ENCODE results near the gene POLE2.
"Not testable (repeated sequence)": the region's sequence is repeated elsewhere in the genome, so short reads cannot be mapped to it uniquely, and the experiment has no call there.

The POLE2 gene

DNA sequence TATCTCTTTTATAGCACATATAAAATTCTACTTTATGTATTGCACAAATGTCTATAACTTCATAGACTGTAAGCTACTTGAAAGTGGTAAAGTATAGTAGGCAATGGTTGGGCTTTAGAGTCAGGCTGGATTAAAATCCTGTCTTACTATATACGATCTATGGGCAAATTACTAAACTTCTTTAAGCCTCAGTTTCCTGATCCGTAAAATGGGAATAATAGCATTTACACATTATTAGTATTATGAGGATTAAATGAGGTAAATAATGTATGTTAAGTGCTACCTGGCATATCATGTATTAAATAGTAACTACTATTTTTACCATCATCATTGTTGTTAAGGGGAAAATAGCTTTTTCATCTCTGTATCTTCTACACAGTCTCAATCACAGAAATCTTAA lies 14.4 kb downstream of the POLE2 start:
- H3K4me1 ChIP-seq, result no peaks in the 10 kb centered on the region
- peaks cover 39% of the 10 kb centered on the region for H3K36me3 ChIP-seq
- no peaks in the 10 kb centered on the region for H3K9me3 ChIP-seq
- no peaks in the 10 kb centered on the region for H3K27me3 ChIP-seq
- DNase-seq, result no peak
- H3K4me3 ChIP-seq (ENCODE audit: low read depth, low read length), result no peak overlapping the region
- TF ChIP-seq CTCF (IDR thresholded peaks at IDR 0.05; ENCODE audit: low read depth, low read length), result no peak

GRCh38 chr14:49670475-49670874 lies 17.5 kb downstream of the POLE2 start:
- no peaks in the 10 kb centered on the region for H3K27me3 ChIP-seq
- peaks cover 28% of the 10 kb centered on the region for H3K36me3 ChIP-seq
- H3K4me3 ChIP-seq (ENCODE audit: low read depth, low read length), result no peak overlapping the region
- no peak for TF ChIP-seq CTCF (IDR thresholded peaks at IDR 0.05; ENCODE audit: low read depth, low read length)
- no peaks in the 10 kb centered on the region for H3K9me3 ChIP-seq
- no peak for DNase-seq
- H3K4me1 ChIP-seq, result no peaks in the 10 kb centered on the region

DNA sequence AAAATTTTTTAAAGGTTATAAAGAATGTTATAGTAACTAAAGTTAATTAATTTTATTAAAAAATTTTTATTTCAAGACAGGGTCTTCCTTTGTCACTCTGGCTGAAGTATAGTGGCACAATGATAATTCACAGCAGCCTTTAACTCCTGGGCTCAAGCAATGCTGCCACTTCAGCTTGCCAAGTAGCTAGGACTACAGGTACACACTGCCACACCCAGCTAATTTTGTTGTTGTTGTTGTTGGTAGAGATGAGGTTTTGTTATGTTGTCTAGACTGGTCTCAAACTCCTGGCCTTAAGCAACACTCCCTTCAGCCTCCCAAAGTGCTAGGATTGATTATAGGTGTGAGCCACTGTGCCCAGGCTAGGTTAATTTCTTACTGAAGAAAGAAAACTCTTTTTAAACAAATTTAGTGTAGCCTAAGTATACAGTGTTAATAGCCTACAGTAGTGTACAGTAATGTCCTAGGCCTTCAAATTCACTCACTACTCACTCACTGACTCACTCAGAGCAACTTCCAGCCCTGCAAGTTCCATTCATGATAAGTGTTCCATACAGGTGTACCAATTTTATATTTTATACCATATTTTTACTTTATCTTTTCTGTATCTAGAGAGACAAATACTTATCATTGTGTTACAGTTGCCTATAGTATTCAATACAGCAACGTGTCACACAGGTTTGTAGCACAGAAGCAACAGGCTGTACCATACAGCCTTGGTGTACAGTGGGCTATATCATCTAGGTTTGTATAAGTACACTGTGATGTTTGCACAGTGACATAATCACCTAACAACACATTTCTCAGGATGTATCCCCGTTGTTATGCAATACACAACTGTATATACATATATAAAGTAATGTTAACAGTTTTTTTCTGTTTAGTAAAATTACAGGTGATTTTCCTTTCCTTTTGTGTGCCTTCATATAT lies 28.2 kb downstream of the POLE2 start:
- H3K4me3 ChIP-seq (ENCODE audit: low read depth, low read length), result no peak overlapping the region
- no peak for TF ChIP-seq CTCF (IDR thresholded peaks at IDR 0.05; ENCODE audit: low read depth, low read length)
- DNase-seq, result no peak

GRCh38 chr14:49657500-49657899 lies 30.5 kb downstream of the POLE2 start:
- not testable (repeated sequence) for H3K4me3 ChIP-seq (ENCODE audit: low read depth, low read length); H3K27me3 ChIP-seq; H3K9me3 ChIP-seq; H3K4me1 ChIP-seq; DNase-seq
- H3K36me3 ChIP-seq, result peaks cover 14% of the 10 kb centered on the region

More for the DNA sequence above, 28.2 kb downstream of the POLE2 start:
- H3K27me3 ChIP-seq, result no peaks in the 10 kb centered on the region
- H3K36me3 ChIP-seq, result peaks cover 4% of the 10 kb centered on the region
- H3K9me3 ChIP-seq, result no peaks in the 10 kb centered on the region
- H3K4me1 ChIP-seq, result no peaks in the 10 kb centered on the region

- Histone ChIP-seq H3K36me3 (peaks cover 29% of the 10 kb centered on the region), H3K27me3 (no peaks in the 10 kb centered on the region), H3K4me1 (no peaks in the 10 kb centered on the region), H3K9me3 (no peaks in the 10 kb centered on the region), H3K4me3 (ENCODE audit: low read depth, low read length) (no peak overlapping the region)
- DNase-seq, result no peak
- TF ChIP-seq CTCF (IDR thresholded peaks at IDR 0.05; ENCODE audit: low read depth, low read length), result no peak
Observed at GRCh38 chr14:49654511-49654910, 33.5 kb downstream of the POLE2 start.

DNA sequence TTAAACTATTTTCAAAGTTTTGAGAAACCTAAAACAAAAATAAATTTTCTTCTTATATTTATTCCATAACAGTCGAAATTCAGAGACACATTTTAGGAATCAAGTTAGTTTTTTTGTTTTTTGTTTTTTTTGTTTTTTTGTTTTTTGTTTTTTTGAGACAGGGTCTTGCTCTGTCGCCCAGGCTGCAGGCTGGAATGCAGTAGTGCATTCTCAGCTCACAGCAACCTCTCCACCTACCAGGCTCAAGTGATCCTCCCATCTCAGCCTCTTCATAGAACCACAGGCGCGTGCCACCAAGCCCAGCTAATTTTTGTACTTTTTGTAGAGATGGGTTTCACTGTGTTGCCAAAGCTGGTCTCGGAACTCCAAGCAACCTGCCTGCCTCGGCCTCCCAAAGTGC lies 34.5 kb downstream of the POLE2 start:
- TF ChIP-seq CTCF (IDR thresholded peaks at IDR 0.05; ENCODE audit: low read depth, low read length), result no peak
- Histone ChIP-seq H3K4me1 (no peaks in the 10 kb centered on the region), H3K9me3 (no peaks in the 10 kb centered on the region), H3K27me3 (no peaks in the 10 kb centered on the region), H3K4me3 (ENCODE audit: low read depth, low read length) (no peak overlapping the region), H3K36me3 (peaks cover 32% of the 10 kb centered on the region)
- DNase-seq, result no peak
